ENCODE results near the gene HDAC9. TPM values are rescaled to one million over a fixed set of nuclear protein-coding genes. Genes with fewer than 3 reads are reported as not detected.

Gene HDAC9
- total RNA-seq, 1 experiment from 2014 or later, result 31.9 TPM

DNA sequence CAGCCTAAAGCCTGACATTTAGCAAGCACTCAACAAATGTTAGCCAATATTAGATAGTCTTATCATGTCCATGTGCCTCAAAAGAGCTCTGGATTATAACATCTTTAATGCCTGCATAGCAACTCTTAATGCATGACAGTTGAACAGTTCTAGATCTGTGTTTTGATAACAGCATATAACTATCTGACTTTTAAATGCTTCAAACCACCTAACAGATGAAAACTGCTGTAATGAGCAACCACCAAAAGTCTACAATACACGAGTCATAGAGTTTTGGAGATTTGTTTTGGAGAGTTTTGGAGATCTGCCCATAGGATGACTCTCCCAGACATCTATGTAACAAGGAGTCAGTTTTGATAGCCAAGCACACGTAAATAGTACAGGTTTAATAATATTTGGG lies 394.6 kb downstream of the HDAC9 start:
- Histone ChIP-seq H3K4me1 (ENCODE audit: insufficient read depth, low read length, poor library complexity, severe bottlenecking) (peaks cover 21% of the 10 kb centered on the region), H3K9me3 (ENCODE audit: low read depth, low read length, poor library complexity, severe bottlenecking) (no peaks in the 10 kb centered on the region), H3K4me3 (ENCODE audit: low read depth, low read length, poor library complexity, severe bottlenecking) (no peak overlapping the region), H3K27ac (ENCODE audit: low read depth, low read length, poor library complexity, severe bottlenecking) (no peak overlapping the region), H3K36me3 (ENCODE audit: insufficient read depth, low read length, poor library complexity, severe bottlenecking) (no peaks in the 10 kb centered on the region), H3K27me3 (replicated peaks; ENCODE audit: insufficient read depth, low read depth, low read length, poor library complexity) (peaks cover 26% of the 10 kb centered on the region)
- TF ChIP-seq CTCF (conservative IDR thresholded peaks at IDR 0.05; ENCODE audit: low read depth, low read length) (no peak), EZH2 (IDR thresholded peaks at IDR 0.05; ENCODE audit: borderline replicate concordance, low read depth, low read length, poor library complexity, severe bottlenecking) (no peak)
- intact Hi-C loops (cut with micrococcal nuclease; ENCODE audit: unreplicated experiment), result loop anchor here (5.0 kb wide), 1 partner anchor 217 kb away; no protein-coding TSS in a partner anchor
- ChIA-PET CTCF (no interaction called here), POLR2A (ENCODE audit: low non-redundant PET) (no interaction called here)
- DNase-seq (ENCODE audit: low spot score), result peak; percentile 70
- BruUV-seq (replicated peaks), result no TSS peak

DNA sequence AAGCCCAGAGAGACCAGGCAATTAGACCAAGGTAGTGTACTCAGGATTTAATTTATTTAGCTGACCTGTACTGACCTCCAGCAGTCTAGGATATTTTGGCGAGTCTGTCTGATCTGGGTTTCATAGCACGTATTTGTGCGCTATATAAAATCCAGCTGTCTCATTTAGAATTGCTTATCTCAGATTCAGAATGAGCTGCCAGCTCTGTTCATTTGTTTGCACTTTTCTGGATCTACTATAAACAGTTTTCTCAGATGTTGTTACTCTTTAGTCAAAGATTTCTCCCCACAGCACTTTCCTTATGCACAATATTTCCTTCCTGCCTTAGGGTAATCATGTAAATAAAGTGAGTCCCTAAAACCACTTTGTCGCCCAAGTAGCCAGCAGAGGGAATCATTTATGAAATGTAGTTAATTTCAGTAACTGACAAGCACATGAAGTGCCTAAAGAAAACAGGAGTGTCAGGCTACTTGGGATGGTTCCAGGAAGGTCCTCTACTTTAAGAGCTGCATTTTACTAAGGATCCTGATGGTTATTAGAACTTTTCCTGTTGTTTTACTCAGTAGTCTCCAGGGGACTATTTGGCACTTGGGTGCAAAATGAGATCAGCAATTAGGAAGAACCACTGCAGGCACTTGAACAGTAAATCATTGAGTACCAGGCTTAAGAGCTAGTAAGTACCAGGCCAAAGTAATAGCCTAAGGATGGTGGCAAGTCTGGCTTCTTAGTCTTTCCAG lies 395.5 kb downstream of the HDAC9 start:
- peak; percentile 94 for DNase-seq (ENCODE audit: low spot score)
- Histone ChIP-seq H3K27ac (ENCODE audit: low read depth, low read length, poor library complexity, severe bottlenecking) (no peak overlapping the region), H3K4me1 (ENCODE audit: insufficient read depth, low read length, poor library complexity, severe bottlenecking) (peaks cover 31% of the 10 kb centered on the region), H3K4me3 (ENCODE audit: low read depth, low read length, poor library complexity, severe bottlenecking) (no peak overlapping the region), H3K27me3 (replicated peaks; ENCODE audit: insufficient read depth, low read depth, low read length, poor library complexity) (peaks cover 26% of the 10 kb centered on the region), H3K36me3 (ENCODE audit: insufficient read depth, low read length, poor library complexity, severe bottlenecking) (no peaks in the 10 kb centered on the region), H3K9me3 (ENCODE audit: low read depth, low read length, poor library complexity, severe bottlenecking) (no peaks in the 10 kb centered on the region)
- no TSS peak for BruUV-seq (replicated peaks)
- ChIA-PET POLR2A (ENCODE audit: low non-redundant PET) (no interaction called here), CTCF (no interaction called here)
- TF ChIP-seq CTCF (conservative IDR thresholded peaks at IDR 0.05; ENCODE audit: low read depth, low read length) (peak; percentile 34; the same call in 1 of the 2 replicates), EZH2 (IDR thresholded peaks at IDR 0.05; ENCODE audit: borderline replicate concordance, low read depth, low read length, poor library complexity, severe bottlenecking) (no peak)
- intact Hi-C loops (cut with micrococcal nuclease; ENCODE audit: unreplicated experiment), result loop anchor here (5.0 kb wide), 1 partner anchor 216 kb away; no protein-coding TSS in a partner anchor

GRCh38 chr7:18893156-18893555 lies 397.6 kb downstream of the HDAC9 start:
- peaks cover 26% of the 10 kb centered on the region for H3K27me3 ChIP-seq (replicated peaks; ENCODE audit: insufficient read depth, low read depth, low read length, poor library complexity)
- H3K27ac ChIP-seq (ENCODE audit: low read depth, low read length, poor library complexity, severe bottlenecking), result no peak overlapping the region
- peaks cover 36% of the 10 kb centered on the region for H3K4me1 ChIP-seq (ENCODE audit: insufficient read depth, low read length, poor library complexity, severe bottlenecking)
- BruUV-seq (replicated peaks), result no TSS peak
- H3K9me3 ChIP-seq (ENCODE audit: low read depth, low read length, poor library complexity, severe bottlenecking), result no peaks in the 10 kb centered on the region
- H3K36me3 ChIP-seq (ENCODE audit: insufficient read depth, low read length, poor library complexity, severe bottlenecking), result no peaks in the 10 kb centered on the region
- intact Hi-C loops (cut with micrococcal nuclease; ENCODE audit: unreplicated experiment), result loop anchor here (5.0 kb wide), 1 partner anchor 214 kb away; no protein-coding TSS in a partner anchor
- CTCF ChIA-PET, result interaction anchor here (0.7 kb wide), 1 partner anchor 224 kb away, joined by 7 read pairs; no protein-coding TSS in a partner anchor
- DNase-seq (ENCODE audit: low spot score), result no peak
- no peak for TF ChIP-seq EZH2 (IDR thresholded peaks at IDR 0.05; ENCODE audit: borderline replicate concordance, low read depth, low read length, poor library complexity, severe bottlenecking)
- no peak for TF ChIP-seq CTCF (conservative IDR thresholded peaks at IDR 0.05; ENCODE audit: low read depth, low read length)
- POLR2A ChIA-PET (ENCODE audit: low non-redundant PET), result no interaction called here
- no peak overlapping the region for H3K4me3 ChIP-seq (ENCODE audit: low read depth, low read length, poor library complexity, severe bottlenecking)
